GM21390 (cell line): ENCODE data around the gene LCN6.
"Not testable (repeated sequence)": the region's sequence is repeated elsewhere in the genome, so short reads cannot be mapped to it uniquely, and the experiment has no call there.

Experiments
- ATAC-seq: cut with Tn5 transposase; IDR thresholded peaks from one replicate; pipeline ENCODE4 v1.9.1; 2021; ENCODE audit not compliant: unreplicated experiment

Gene LCN6

GRCh38 chr9:136748201-136748600, at the start of gene LCN6:
Gene LCN6 (minus strand): TSS chr9:136748525. CDS start chr9:136748483, 42 bp downstream.
- ATAC-seq = no peak

GRCh38 chr9:136796775-136797347, 48.5 kb upstream of the LCN6 start:
- ATAC-seq = not testable (repeated sequence)

- ATAC-seq = no peak
These were observed 48.0 kb upstream of the LCN6 start, which contains the start of gene CCDC183 for GRCh38 chr9:136796238-136796774. Gene CCDC183 (plus strand): TSS chr9:136796338. CDS start chr9:136796398, 60 bp downstream.

GRCh38 chr9:136795000-136795348, 46.6 kb upstream of the LCN6 start:
- ATAC-seq = no peak

- ATAC-seq = no peak
These were observed 46.1 kb upstream of the LCN6 start for GRCh38 chr9:136794281-136794999.

- ATAC-seq = no peak
These were observed 45.0 kb upstream of the LCN6 start for GRCh38 chr9:136793086-136793946.

- no peak for ATAC-seq
These were observed 44.2 kb upstream of the LCN6 start for GRCh38 chr9:136792321-136793085.

GRCh38 chr9:136791516-136792276, 43.4 kb upstream of the LCN6 start:
- peak; percentile 14 for ATAC-seq

GRCh38 chr9:136790640-136791515, 42.6 kb upstream of the LCN6 start, which contains the start of gene TMEM141:
Gene TMEM141 (plus strand): TSS chr9:136791344. CDS start chr9:136791371, 27 bp downstream.
- peak; percentile 78 for ATAC-seq

- no peak for ATAC-seq
These were observed 41.2 kb upstream of the LCN6 start for GRCh38 chr9:136789523-136789937.

- not testable (repeated sequence) for ATAC-seq
These were observed 40.6 kb upstream of the LCN6 start for GRCh38 chr9:136788644-136789522.

GRCh38 chr9:136787690-136788400, 39.5 kb upstream of the LCN6 start:
- no peak for ATAC-seq

- not testable (repeated sequence) for ATAC-seq
These were observed 38.7 kb upstream of the LCN6 start for GRCh38 chr9:136786983-136787382.

- no peak for ATAC-seq
These were observed 38.1 kb upstream of the LCN6 start for GRCh38 chr9:136786451-136786850.

- ATAC-seq = not testable (repeated sequence)
These were observed 37.4 kb upstream of the LCN6 start for GRCh38 chr9:136785565-136786355.

- no peak for ATAC-seq
These were observed 36.7 kb upstream of the LCN6 start for GRCh38 chr9:136784997-136785361.
